K562 (cell line): ENCODE results near the gene MAU2. TPM values are rescaled to one million over a fixed set of nuclear protein-coding genes. Genes with fewer than 3 reads are reported as not detected.

ENCODE experiments used
- BRCA1 ChIP-seq, 2 experiments: fragments of 450-650 bp in 1 of 2; sonication (generic) in 1 of 2; formaldehyde crosslinking in 1 of 2; IDR thresholded peaks; 2 replicates each; pipeline versions ENCODE4 v1.5.0 to v1.6.1; 2017 to 2020; ENCODE audit warnings: mild to moderate bottlenecking in 1 of 2, missing genetic modification reagents in 1 of 2
- DIDO1 ChIP-seq: fragments of 450-650 bp; IDR thresholded peaks from 2 replicates; pipeline ENCODE4 v1.6.1; 2016; ENCODE audit warnings: low read depth, missing biosample characterization, missing genetic modification characterization
- E2F3 ChIP-seq: fragments of 250-450 bp; sonication (Bioruptor Pico); IDR thresholded peaks from 2 replicates; pipeline ENCODE4 v1.4.0; 2020; ENCODE audit warnings: mild to moderate bottlenecking
- ELF4 ChIP-seq: fragments of 450-650 bp; formaldehyde crosslinking; IDR thresholded peaks from 2 replicates; pipeline ENCODE4 v1.4.0; 2022; ENCODE audit warnings: missing genetic modification characterization
- EP300 ChIP-seq: IDR thresholded peaks from 2 replicates; pipeline ENCODE4 v1.6.1; 2012; ENCODE audit warnings: low read length, improper control_type of control experiment
- ETV1 ChIP-seq: fragments of 450-650 bp; conservative IDR thresholded peaks from 2 replicates; pipeline ENCODE4 v1.6.1; 2016; ENCODE audit warnings: missing genetic modification characterization, control low read depth, low read depth, missing compliant biosample characterization
- ETV5 ChIP-seq: sonication (generic); formaldehyde crosslinking; IDR thresholded peaks from 2 replicates; pipeline ENCODE4 v1.4.0; 2020; ENCODE audit warnings: low read depth, mild to moderate bottlenecking, missing genetic modification reagents
- FIP1L1 ChIP-seq: fragments of 200-400 bp; formaldehyde crosslinking; IDR thresholded peaks from 2 replicates; pipeline ENCODE4 v1.6.1; 2018; ENCODE audit warnings: mild to moderate bottlenecking, low read depth, low read length; ENCODE audit not compliant: poor library complexity, severe bottlenecking
- FOXP1 ChIP-seq: sonication (generic); formaldehyde crosslinking; IDR thresholded peaks from 2 replicates; pipeline ENCODE4 v1.8.0; 2022; ENCODE audit warnings: mild to moderate bottlenecking, missing genetic modification reagents
- FOXP4 ChIP-seq: sonication (generic); formaldehyde crosslinking; IDR thresholded peaks from 2 replicates; pipeline ENCODE4 v1.8.0; 2022; ENCODE audit warnings: mild to moderate bottlenecking, missing genetic modification reagents, borderline replicate concordance
- HEY1 ChIP-seq: fragments of 250-450 bp; sonication (Bioruptor Pico); IDR thresholded peaks from 2 replicates; pipeline ENCODE4 v1.5.0; 2020; ENCODE audit warnings: mild to moderate bottlenecking, moderate library complexity, borderline replicate concordance
- HMG20B ChIP-seq: fragments of 250-450 bp; sonication (Bioruptor Pico); IDR thresholded peaks from 2 replicates; pipeline ENCODE4 v1.5.0; 2021; ENCODE audit warnings: mild to moderate bottlenecking
- HNRNPLL ChIP-seq: fragments of 200-400 bp; formaldehyde crosslinking; IDR thresholded peaks from 2 replicates; pipeline ENCODE4 v1.6.1; 2017; ENCODE audit warnings: low read length, low read depth, mild to moderate bottlenecking; ENCODE audit not compliant: poor library complexity, severe bottlenecking
- PTRF ChIP-seq: fragments of 450-650 bp; IDR thresholded peaks from 2 replicates; pipeline ENCODE4 v1.6.1; 2016; ENCODE audit warnings: mild to moderate bottlenecking, missing genetic modification characterization, missing compliant biosample characterization
- SMAD2 ChIP-seq: fragments of 150-350 bp; IDR thresholded peaks from 2 replicates; pipeline ENCODE4 v1.6.1; 2014; ENCODE audit warnings: low read depth, mild to moderate bottlenecking, low read length
- SMARCE1 ChIP-seq: fragments of 450-650 bp; IDR thresholded peaks from 2 replicates; pipeline ENCODE4 v1.7.1; 2016; ENCODE audit warnings: mild to moderate bottlenecking
- SNAPC5 ChIP-seq: fragments of 250-450 bp; sonication (Bioruptor Pico); IDR thresholded peaks from 2 replicates; pipeline ENCODE4 v1.8.0; 2021; ENCODE audit warnings: moderate library complexity, mild to moderate bottlenecking, inconsistent platforms
- XRCC3 ChIP-seq: fragments of 450-650 bp; IDR thresholded peaks from 2 replicates; pipeline ENCODE4 v1.6.1; 2017; ENCODE audit warnings: mild to moderate bottlenecking, moderate library complexity
- ZC3H11A ChIP-seq: IDR thresholded peaks from 2 replicates; pipeline ENCODE4 v1.6.1; 2012; ENCODE audit warnings: low read depth, low read length, improper control_type of control experiment
- ZKSCAN3 ChIP-seq: fragments of 250-450 bp; sonication (Bioruptor Pico); IDR thresholded peaks from 2 replicates; pipeline ENCODE4 v1.4.0; 2020
- polyA plus RNA-seq, 8 experiments: library from polyadenylated mRNA; depleted of rRNA in 4 of 8; stranded (reverse) in 5 of 8; unstranded in 3 of 8; fragments of >200 nt; fragmentation: Nextera tagmentation in 2 of 8; fragmentation: Illumina TruSeq in 1 of 8; extraction: Ambion mirVana in 2 of 8; extraction: Trizol in 1 of 8; gene quantifications; 2 replicates each; pipeline versions ENCODE4 v1.2.1 to v1.2.3, GENCODE V29; 2011 to 2014; ENCODE audit warnings: inconsistent platforms in 1 of 8, missing spikeins in 1 of 8
- total RNA-seq, 7 experiments: library from RNA; depleted of rRNA in 6 of 7; stranded (reverse); fragments of >200 nt in 6 of 7; fragmentation: Illumina TruSeq in 2 of 7; extraction: Trizol in 2 of 7; gene quantifications; 2 replicates each; pipeline versions ENCODE4 v1.2.1 to v1.2.3, GENCODE V29; 2011 to 2021; ENCODE audit warnings: low replicate concordance in 1 of 7
- TF ChIP-seq, protein P1 (sequence below): sonication (generic); formaldehyde crosslinking; IDR thresholded peaks from 2 replicates; pipeline ENCODE4 v1.8.1; 2023; ENCODE audit warnings: mild to moderate bottlenecking, missing genetic modification reagents
- TF ChIP-seq, protein P2 (sequence below): sonication (generic); formaldehyde crosslinking; IDR thresholded peaks from 2 replicates; pipeline ENCODE4 v1.4.0; 2020; ENCODE audit warnings: mild to moderate bottlenecking, missing genetic modification reagents

Gene MAU2
- total and polyA plus RNA-seq, 9 of the 15 experiments (the other 6 are each of a cell fraction or from before 2014, with no cell fraction given) = 1.2 to 48.1 (median 19.4) TPM

GRCh38 chr19:19342086-19343015, 21.7 kb downstream of the MAU2 start (continued):
- TF ChIP-seq FOXP4 = no peak
- no peak for TF ChIP-seq SMAD2
- TF ChIP-seq HMG20B (CRISPR knock-in tag) = no peak
- TF ChIP-seq ETV1 = no peak
- no peak for TF ChIP-seq ZC3H11A
- TF ChIP-seq HEY1 = no peak
- TF ChIP-seq SMARCE1 = no peak
- no peak for TF ChIP-seq PTRF (tag)
- TF ChIP-seq HNRNPLL = no peak
- TF ChIP-seq BRCA1 (IDR thresholded peaks at IDR 0.05) = no peak
- no peak for TF ChIP-seq BRCA1 (CRISPR knock-in tag; IDR thresholded peaks at IDR 0.05)
- no peak for TF ChIP-seq SNAPC5 (CRISPR knock-in tag)
- TF ChIP-seq FOXP1 = no peak
- no peak for TF ChIP-seq ZKSCAN3
- TF ChIP-seq ELF4 = no peak
- TF ChIP-seq, protein P1, sequence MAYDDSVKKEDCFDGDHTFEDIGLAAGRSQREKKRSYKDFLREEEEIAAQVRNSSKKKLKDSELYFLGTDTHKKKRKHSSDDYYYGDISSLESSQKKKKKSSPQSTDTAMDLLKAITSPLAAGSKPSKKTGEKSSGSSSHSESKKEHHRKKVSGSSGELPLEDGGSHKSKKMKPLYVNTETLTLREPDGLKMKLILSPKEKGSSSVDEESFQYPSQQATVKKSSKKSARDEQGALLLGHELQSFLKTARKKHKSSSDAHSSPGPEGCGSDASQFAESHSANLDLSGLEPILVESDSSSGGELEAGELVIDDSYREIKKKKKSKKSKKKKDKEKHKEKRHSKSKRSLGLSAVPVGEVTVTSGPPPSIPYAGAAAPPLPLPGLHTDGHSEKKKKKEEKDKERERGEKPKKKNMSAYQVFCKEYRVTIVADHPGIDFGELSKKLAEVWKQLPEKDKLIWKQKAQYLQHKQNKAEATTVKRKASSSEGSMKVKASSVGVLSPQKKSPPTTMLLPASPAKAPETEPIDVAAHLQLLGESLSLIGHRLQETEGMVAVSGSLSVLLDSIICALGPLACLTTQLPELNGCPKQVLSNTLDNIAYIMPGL (CRISPR knock-in tag) = no peak
- no peak for TF ChIP-seq DIDO1 (tag)
- peak; percentile 57 for TF ChIP-seq FIP1L1
- TF ChIP-seq ETV5 = 0 out of 2 replicates have a peak, but pooled peaks have one; percentile 21
- TF ChIP-seq, protein P2, sequence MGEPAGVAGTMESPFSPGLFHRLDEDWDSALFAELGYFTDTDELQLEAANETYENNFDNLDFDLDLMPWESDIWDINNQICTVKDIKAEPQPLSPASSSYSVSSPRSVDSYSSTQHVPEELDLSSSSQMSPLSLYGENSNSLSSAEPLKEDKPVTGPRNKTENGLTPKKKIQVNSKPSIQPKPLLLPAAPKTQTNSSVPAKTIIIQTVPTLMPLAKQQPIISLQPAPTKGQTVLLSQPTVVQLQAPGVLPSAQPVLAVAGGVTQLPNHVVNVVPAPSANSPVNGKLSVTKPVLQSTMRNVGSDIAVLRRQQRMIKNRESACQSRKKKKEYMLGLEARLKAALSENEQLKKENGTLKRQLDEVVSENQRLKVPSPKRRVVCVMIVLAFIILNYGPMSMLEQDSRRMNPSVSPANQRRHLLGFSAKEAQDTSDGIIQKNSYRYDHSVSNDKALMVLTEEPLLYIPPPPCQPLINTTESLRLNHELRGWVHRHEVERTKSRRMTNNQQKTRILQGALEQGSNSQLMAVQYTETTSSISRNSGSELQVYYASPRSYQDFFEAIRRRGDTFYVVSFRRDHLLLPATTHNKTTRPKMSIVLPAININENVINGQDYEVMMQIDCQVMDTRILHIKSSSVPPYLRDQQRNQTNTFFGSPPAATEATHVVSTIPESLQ (CRISPR knock-in tag) = no peak
- no peak for TF ChIP-seq E2F3
- TF ChIP-seq EP300 = no peak
- TF ChIP-seq XRCC3 = no peak
